B cell (primary cell): Measurements from ENCODE around the gene CASP2. TPM values are rescaled to one million over a fixed set of nuclear protein-coding genes. Genes with fewer than 3 reads are reported as not detected.

ENCODE experiments used
- ATAC-seq: fragments of 200-7000 bp; cut with Tn5 transposase; one replicate; pipeline ENCODE4 v1.10.0; 2021; ENCODE audit warnings: low read depth, mild to moderate bottlenecking, moderate number of reproducible peaks, moderate library complexity
- CTCF ChIA-PET: fragments of 350-600 bp; sonication (Branson Sonifier 250); formaldehyde crosslinking; loops from one replicate; lab custom pipeline; 2021; ENCODE audit warnings: antibody characterized with exemption, inconsistent platforms; lab: Charles Lee
- POLR2A ChIA-PET: fragments of 350-600 bp; sonication (Branson Sonifier 250); formaldehyde crosslinking; loops from one replicate; lab custom pipeline; 2021; ENCODE audit warnings: antibody characterized with exemption; lab: Charles Lee
- DNase-seq: peaks from one replicate; pipeline ENCODE4 v3.0.0; 2013
- H2AFZ ChIP-seq: 2 replicates; pipeline ENCODE4 v1.6.1; 2012; ENCODE audit warnings: mild to moderate bottlenecking, low read depth, low read length; ENCODE audit not compliant: insufficient read depth, poor library complexity, severe bottlenecking
- H3K27ac ChIP-seq, 2 donors: 1 replicate in 1 of 2; 2 replicates in 1 of 2; pipeline ENCODE4 v1.5.1; 2012 to 2013; ENCODE audit warnings: low read length in 2 of 2, mild to moderate bottlenecking in 2 of 2, moderate library complexity in 1 of 2
- H3K27me3 ChIP-seq, 4 experiments: fragments of 200-600 bp in 1 of 4; sonication (generic) in 1 of 4; replicated peaks in 1 of 4; 1 replicate in 2 of 4; 2 replicates in 2 of 4; pipeline versions ENCODE4 v1.6.1 to v1.7.0; 2013 to 2016; ENCODE audit warnings: low read length in 3 of 4, mild to moderate bottlenecking in 2 of 4, mixed read lengths in 1 of 4, moderate library complexity in 1 of 4; ENCODE audit not compliant: insufficient read depth in 4 of 4, control insufficient read depth in 3 of 4; ENCODE audit errors: control extremely low read depth in 1 of 4
- H3K36me3 ChIP-seq, 2 experiments: replicated peaks in 1 of 2; 1 replicate in 1 of 2; 2 replicates in 1 of 2; pipeline versions ENCODE4 v1.6.1 to v1.7.1; 2013; ENCODE audit warnings: low read length in 1 of 2; ENCODE audit not compliant: insufficient read depth in 2 of 2, control insufficient read depth in 1 of 2; ENCODE audit errors: control extremely low read depth in 1 of 2, extremely low read depth in 1 of 2
- H3K4me1 ChIP-seq, 2 donors: fragments of 200-600 bp in 1 of 2; sonication (generic) in 1 of 2; 1 replicate in 1 of 2; 2 replicates in 1 of 2; pipeline versions ENCODE4 v1.5.1 to v1.6.1; 2013 to 2017; ENCODE audit warnings: low read length in 2 of 2; ENCODE audit not compliant: control insufficient read depth in 2 of 2, insufficient read depth in 2 of 2
- H3K4me2 ChIP-seq: replicated peaks from 2 replicates; pipeline ENCODE3; 2012; ENCODE audit warnings: mild to moderate bottlenecking, low read depth, low read length; ENCODE audit not compliant: poor library complexity, severe bottlenecking
- H3K4me3 ChIP-seq, 5 experiments: fragments of 200-600 bp in 1 of 5; sonication (generic) in 1 of 5; 1 replicate in 3 of 5; 2 replicates in 2 of 5; pipeline versions ENCODE4 v1.5.1 to v1.7.0; 2011 to 2016; ENCODE audit warnings: low read length in 4 of 5, mild to moderate bottlenecking in 4 of 5, low read depth in 2 of 5, control low read depth in 1 of 5, moderate library complexity in 1 of 5; ENCODE audit not compliant: insufficient read depth in 1 of 5; ENCODE audit errors: control extremely low read depth in 1 of 5, extremely low read depth in 1 of 5
- H3K79me2 ChIP-seq: fragments of 200-600 bp; sonication (generic); one replicate; pipeline ENCODE4 v1.6.0; 2016; ENCODE audit warnings: low read length; ENCODE audit not compliant: control insufficient read depth, insufficient read depth
- H3K9ac ChIP-seq: fragments of 200-600 bp; sonication (generic); 2 replicates; pipeline ENCODE4 v1.6.1; 2017; ENCODE audit warnings: mild to moderate bottlenecking, low read length, moderate library complexity
- H3K9me3 ChIP-seq, 3 donors: one replicate each; pipeline versions ENCODE4 v1.6.1 to v1.7.1; 2013; ENCODE audit warnings: low read length in 2 of 3; ENCODE audit not compliant: control insufficient read depth in 2 of 3, insufficient read depth in 1 of 3; ENCODE audit errors: control extremely low read depth in 1 of 3
- H4K20me1 ChIP-seq: 2 replicates; pipeline ENCODE4 v1.6.0; 2012; ENCODE audit warnings: mild to moderate bottlenecking, low read length; ENCODE audit not compliant: insufficient read depth, control insufficient read depth, poor library complexity, severe bottlenecking
- H3K27ac Mint-ChIP-seq: one replicate; pipeline ENCODE4 v1.8.0; 2021; ENCODE audit warnings: mixed read lengths
- H3K27me3 Mint-ChIP-seq: one replicate; pipeline ENCODE4 v1.8.0; 2021; ENCODE audit warnings: mixed read lengths
- H3K4me1 Mint-ChIP-seq: one replicate; pipeline ENCODE4 v1.8.0; 2021; ENCODE audit warnings: mixed read lengths
- H3K4me3 Mint-ChIP-seq: one replicate; pipeline ENCODE4 v1.8.0; 2021; ENCODE audit warnings: mixed read lengths
- H3K9me3 Mint-ChIP-seq: one replicate; pipeline ENCODE4 v1.8.0; 2022; ENCODE audit warnings: mixed read lengths; ENCODE audit not compliant: insufficient read depth
- CTCF ChIP-seq: fragments of 200-600 bp; IDR thresholded peaks from one replicate; pipeline ENCODE4 v1.8.0; 2022; ENCODE audit warnings: antibody characterized with exemption, mild to moderate bottlenecking
- EZH2 ChIP-seq: IDR thresholded peaks from 2 replicates; pipeline ENCODE4 v1.6.1; 2012; ENCODE audit warnings: borderline replicate concordance, low read depth, mild to moderate bottlenecking, moderate library complexity, low read length; ENCODE audit not compliant: insufficient read depth, poor library complexity, severe bottlenecking
- WGBS: methylation state at CpG from one replicate; pipeline ENCODE4 v1.1.5; 2013; ENCODE audit warnings: missing lambda C conversion rate; ENCODE audit not compliant: insufficient coverage; 5-methylcytosine and 5-hydroxymethylcytosine counted together
- intact Hi-C: fragments of 100-400 bp; cut with micrococcal nuclease; formaldehyde crosslinking; loops from one replicate; pipeline ENCODE4 v1.10.0; 2022
- polyA plus RNA-seq: library from polyadenylated mRNA; depleted of rRNA; stranded (reverse); fragments of >200 nt; gene quantifications from 2 replicates; pipeline ENCODE4 v1.2.3, GENCODE V29; 2012
- total RNA-seq, 2 donors: library from RNA; stranded (reverse); fragments of 120-200 nt in 1 of 2; gene quantifications; 1 replicate in 1 of 2; 2 replicates in 1 of 2; pipeline versions ENCODE4 v1.2.3 to v1.2.4, GENCODE V29; 2013 to 2022

CASP2 gene
- total and polyA plus RNA-seq, 2 donors (not counting 1 experiment from before 2014, with no cell fraction given): 29.2 to 66.5 TPM

DNA sequence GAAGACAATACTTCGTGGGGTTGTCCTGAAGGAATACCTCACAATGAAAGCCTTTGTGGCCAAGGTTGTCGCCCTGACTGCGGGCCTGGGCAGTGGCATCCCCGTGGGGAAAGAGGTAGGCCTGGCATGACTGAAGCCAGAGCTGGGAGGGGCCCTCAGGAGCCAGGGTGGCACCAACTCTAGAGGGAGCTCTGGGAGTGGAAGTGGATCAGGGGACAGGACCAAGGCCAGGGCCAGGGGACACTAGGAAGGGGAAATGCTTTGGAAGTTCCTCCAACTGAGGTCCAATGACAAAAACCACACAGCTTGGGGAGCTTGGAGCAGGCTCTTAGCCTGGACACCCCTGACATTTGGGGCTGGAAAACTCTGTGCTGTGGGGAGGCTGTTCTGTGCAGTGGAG lies 33.6 kb downstream of the CASP2 start:
- Histone ChIP-seq H3K9ac (no peak overlapping the region), H3K4me2 (no peak overlapping the region), H3K9me3 (no peaks in the 10 kb centered on the region), H3K36me3 (no peaks in the 10 kb centered on the region), H3K27me3 (peaks cover 0 to 2% (median 0%) of the 10 kb centered on the region in 4 experiments), H4K20me1 (no peaks in the 10 kb centered on the region), H3K27ac (no peak overlapping the region), H3K4me1 (peaks cover 11 to 22% of the 10 kb centered on the region in 2 donors), H3K79me2 (no peaks in the 10 kb centered on the region), H2AFZ (no peak overlapping the region), H3K4me3 (no peak overlapping the region)
- intact Hi-C loops: loop anchor here (10.0 kb wide), 1 partner anchor 53 kb away; no protein-coding TSS in a partner anchor
- H3K4me3 Mint-ChIP-seq: no peak overlapping the region
- no peak overlapping the region for H3K27ac Mint-ChIP-seq
- no peak for ATAC-seq
- CTCF ChIA-PET: interaction anchor here (0.9 kb wide), 1 partner anchor 8 kb away, joined by 3 read pairs; no protein-coding TSS in a partner anchor
- POLR2A ChIA-PET: no interaction called here
- H3K4me1 Mint-ChIP-seq: peaks cover 25% of the 10 kb centered on the region
- 96% methylated on average over 4 of the region's 4 CpGs for WGBS
- no peaks in the 10 kb centered on the region for H3K9me3 Mint-ChIP-seq
- H3K27me3 Mint-ChIP-seq: no peaks in the 10 kb centered on the region
- no peak for DNase-seq
- TF ChIP-seq EZH2 (no peak), CTCF (no peak)

GRCh38 chr7:143322760-143323633 lies 34.8 kb downstream of the CASP2 start:
- no peaks in the 10 kb centered on the region for H3K36me3 ChIP-seq
- no peak for TF ChIP-seq CTCF
- TF ChIP-seq EZH2: no peak
- no peak overlapping the region for H3K4me3 ChIP-seq
- H3K27me3 Mint-ChIP-seq: no peaks in the 10 kb centered on the region
- H3K9me3 Mint-ChIP-seq: no peaks in the 10 kb centered on the region
- no peak overlapping the region for H3K27ac Mint-ChIP-seq
- no peak overlapping the region for H3K4me2 ChIP-seq
- H3K27ac ChIP-seq: no peak overlapping the region
- no peak overlapping the region for H2AFZ ChIP-seq
- peaks cover 0 to 2% (median 0%) of the 10 kb centered on the region in 4 experiments for H3K27me3 ChIP-seq
- 86% methylated on average over 19 of the region's 23 CpGs for WGBS
- ATAC-seq (no peak), DNase-seq (no peak)
- no peaks in the 10 kb centered on the region for H3K9me3 ChIP-seq
- ChIA-PET CTCF (no interaction called here), POLR2A (interaction anchor here (0.7 kb wide), 1 partner anchor 21 kb away, joined by 3 read pairs; no protein-coding TSS in a partner anchor)
- intact Hi-C loops: loop anchor here (10.0 kb wide), 1 partner anchor 52 kb away; no protein-coding TSS in a partner anchor
- H4K20me1 ChIP-seq: no peaks in the 10 kb centered on the region
- H3K4me1 ChIP-seq: peaks cover 12 to 27% of the 10 kb centered on the region in 2 donors
- no peak overlapping the region for H3K9ac ChIP-seq
- H3K4me1 Mint-ChIP-seq: peaks cover 31% of the 10 kb centered on the region
- H3K79me2 ChIP-seq: no peaks in the 10 kb centered on the region
- no peak overlapping the region for H3K4me3 Mint-ChIP-seq
